Osteoblast (primary cell): ENCODE measurements around the gene ZNF19. TPM values are rescaled to one million over a fixed set of nuclear protein-coding genes. Genes with fewer than 3 reads are reported as not detected.

Source experiments
- DNase-seq: peaks from one replicate; pipeline ENCODE4 v3.0.0; 2011; ENCODE audit warnings: low spot score, mixed read lengths; ENCODE audit not compliant: insufficient read length; ENCODE audit errors: missing footprints
- H2AFZ ChIP-seq: 2 replicates; pipeline ENCODE4 v1.6.0; 2011; ENCODE audit warnings: mild to moderate bottlenecking, low read length
- H3K27ac ChIP-seq: 2 replicates; pipeline ENCODE4 v1.5.1; 2011; ENCODE audit warnings: mild to moderate bottlenecking, low read depth, low read length, moderate library complexity
- H3K27me3 ChIP-seq: 2 replicates; pipeline ENCODE4 v1.6.0; 2012; ENCODE audit warnings: mild to moderate bottlenecking, control low read depth, inconsistent platforms, low read length, moderate library complexity; ENCODE audit not compliant: insufficient read depth
- H3K36me3 ChIP-seq: 2 replicates; pipeline ENCODE4 v1.5.1; 2011; ENCODE audit warnings: mild to moderate bottlenecking, low read length, control low read depth, moderate library complexity; ENCODE audit not compliant: insufficient read depth
- H3K4me1 ChIP-seq: 2 replicates; pipeline ENCODE4 v1.5.1; 2011; ENCODE audit warnings: mild to moderate bottlenecking, low read length, control low read depth, moderate library complexity; ENCODE audit not compliant: insufficient read depth
- H3K4me2 ChIP-seq: 2 replicates; pipeline ENCODE4 v1.6.0; 2011; ENCODE audit warnings: mild to moderate bottlenecking, low read length; ENCODE audit not compliant: insufficient read depth
- H3K4me3 ChIP-seq: fragments of 200-600 bp; sonication (generic); 3 replicates; pipeline ENCODE4 v1.5.1; 2012; ENCODE audit warnings: mild to moderate bottlenecking, low read length, inconsistent platforms; ENCODE audit not compliant: insufficient read depth
- H3K79me2 ChIP-seq: 2 replicates; pipeline ENCODE4 v1.6.0; 2012; ENCODE audit warnings: mild to moderate bottlenecking, low read length, control low read depth, inconsistent platforms; ENCODE audit not compliant: insufficient read depth
- H3K9me3 ChIP-seq: 2 replicates; pipeline ENCODE4 v1.5.1; 2011; ENCODE audit warnings: low read depth, low read length, control low read depth
- H4K20me1 ChIP-seq: 2 replicates; pipeline ENCODE4 v1.6.0; 2012; ENCODE audit warnings: mild to moderate bottlenecking, low read length, control low read depth; ENCODE audit not compliant: insufficient read depth
- total RNA-seq: library from RNA; depleted of rRNA; stranded (reverse); fragments of >200 nt; gene quantifications from 2 replicates; pipeline ENCODE4 v1.2.3, GENCODE V29; 2012
- TF ChIP-seq, protein P1 (sequence below): IDR thresholded peaks from 2 replicates; pipeline ENCODE4 v1.5.1; 2011; ENCODE audit warnings: mild to moderate bottlenecking, low read depth, low read length, moderate library complexity; ENCODE audit errors: extremely low read depth

ZNF19 gene
- total RNA-seq, 1 donor = 6.5 TPM

- Histone ChIP-seq H3K27ac (peak overlapping the region; percentile 77), H3K27me3 (no peaks in the 10 kb centered on the region), H3K79me2 (no peaks in the 10 kb centered on the region), H2AFZ (peak overlapping the region; percentile 69), H4K20me1 (no peaks in the 10 kb centered on the region), H3K36me3 (peaks cover 23% of the 10 kb centered on the region), H3K9me3 (peaks cover 11% of the 10 kb centered on the region), H3K4me3 (no peak overlapping the region), H3K4me1 (peaks cover 18% of the 10 kb centered on the region), H3K4me2 (peak overlapping the region; percentile 46)
- peak; percentile 92 for DNase-seq
- TF ChIP-seq, protein P1, sequence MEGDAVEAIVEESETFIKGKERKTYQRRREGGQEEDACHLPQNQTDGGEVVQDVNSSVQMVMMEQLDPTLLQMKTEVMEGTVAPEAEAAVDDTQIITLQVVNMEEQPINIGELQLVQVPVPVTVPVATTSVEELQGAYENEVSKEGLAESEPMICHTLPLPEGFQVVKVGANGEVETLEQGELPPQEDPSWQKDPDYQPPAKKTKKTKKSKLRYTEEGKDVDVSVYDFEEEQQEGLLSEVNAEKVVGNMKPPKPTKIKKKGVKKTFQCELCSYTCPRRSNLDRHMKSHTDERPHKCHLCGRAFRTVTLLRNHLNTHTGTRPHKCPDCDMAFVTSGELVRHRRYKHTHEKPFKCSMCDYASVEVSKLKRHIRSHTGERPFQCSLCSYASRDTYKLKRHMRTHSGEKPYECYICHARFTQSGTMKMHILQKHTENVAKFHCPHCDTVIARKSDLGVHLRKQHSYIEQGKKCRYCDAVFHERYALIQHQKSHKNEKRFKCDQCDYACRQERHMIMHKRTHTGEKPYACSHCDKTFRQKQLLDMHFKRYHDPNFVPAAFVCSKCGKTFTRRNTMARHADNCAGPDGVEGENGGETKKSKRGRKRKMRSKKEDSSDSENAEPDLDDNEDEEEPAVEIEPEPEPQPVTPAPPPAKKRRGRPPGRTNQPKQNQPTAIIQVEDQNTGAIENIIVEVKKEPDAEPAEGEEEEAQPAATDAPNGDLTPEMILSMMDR = no peak
Measured at GRCh38 chr16:71474864-71475263, 14.3 kb downstream of the ZNF19 start.

- no peaks in the 10 kb centered on the region for H3K79me2 ChIP-seq
- peaks cover 18% of the 10 kb centered on the region for H3K4me1 ChIP-seq
- H3K4me2 ChIP-seq = no peak overlapping the region
- peak overlapping the region; percentile 77 for H3K27ac ChIP-seq
- H2AFZ ChIP-seq = no peak overlapping the region
- peaks cover 11% of the 10 kb centered on the region for H3K9me3 ChIP-seq
- H4K20me1 ChIP-seq = no peaks in the 10 kb centered on the region
- no peak for DNase-seq
- TF ChIP-seq, protein P1 = no peak
- H3K4me3 ChIP-seq = no peak overlapping the region
- no peaks in the 10 kb centered on the region for H3K27me3 ChIP-seq
- H3K36me3 ChIP-seq = peaks cover 23% of the 10 kb centered on the region
Measured at GRCh38 chr16:71473891-71474290, 15.2 kb downstream of the ZNF19 start.

DNA sequence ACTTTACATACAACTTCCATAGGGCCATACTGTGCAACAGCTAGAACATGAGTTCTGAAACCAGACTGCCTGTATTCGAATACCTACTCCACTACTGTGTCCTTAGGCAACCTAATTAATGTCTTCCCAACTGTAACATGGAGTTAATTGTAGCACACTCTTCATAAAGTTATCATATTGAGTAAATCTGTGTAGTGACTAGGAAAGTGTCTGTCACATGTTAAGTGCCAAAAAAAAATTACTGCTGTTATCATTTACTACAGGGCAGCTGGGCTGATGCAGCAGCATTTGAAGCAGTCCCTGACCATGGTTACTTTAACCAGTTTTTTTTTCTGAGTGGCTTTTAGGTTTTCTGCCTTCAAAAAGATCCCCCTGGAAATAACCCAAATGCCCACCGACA lies 16.2 kb downstream of the ZNF19 start:
- no peak for DNase-seq
- no peaks in the 10 kb centered on the region for H3K27me3 ChIP-seq
- peaks cover 11% of the 10 kb centered on the region for H3K9me3 ChIP-seq
- peaks cover 18% of the 10 kb centered on the region for H3K4me1 ChIP-seq
- TF ChIP-seq, protein P1 = no peak
- no peak overlapping the region for H3K4me3 ChIP-seq
- no peak overlapping the region for H3K4me2 ChIP-seq
- no peak overlapping the region for H2AFZ ChIP-seq
- no peaks in the 10 kb centered on the region for H4K20me1 ChIP-seq
- H3K27ac ChIP-seq = no peak overlapping the region
- H3K36me3 ChIP-seq = peaks cover 20% of the 10 kb centered on the region
- H3K79me2 ChIP-seq = no peaks in the 10 kb centered on the region

- Histone ChIP-seq H4K20me1 (no peaks in the 10 kb centered on the region), H3K27me3 (no peaks in the 10 kb centered on the region), H2AFZ (no peak overlapping the region), H3K9me3 (peaks cover 11% of the 10 kb centered on the region), H3K4me1 (peaks cover 18% of the 10 kb centered on the region), H3K4me3 (no peak overlapping the region), H3K27ac (no peak overlapping the region), H3K4me2 (no peak overlapping the region), H3K36me3 (peaks cover 19% of the 10 kb centered on the region), H3K79me2 (no peaks in the 10 kb centered on the region)
- TF ChIP-seq, protein P1 = no peak
- DNase-seq = no peak
Measured at GRCh38 chr16:71472051-71472450, 17.1 kb downstream of the ZNF19 start.
